HepG2 (cell line): ENCODE results near the gene SMARCA4. TPM values are rescaled to one million over a fixed set of nuclear protein-coding genes. Genes with fewer than 3 reads are reported as not detected.

ENCODE experiments used
- ATRX ChIP-seq: sonication (generic); formaldehyde crosslinking; IDR thresholded peaks from 2 replicates; pipeline ENCODE4 v1.4.0; 2020; ENCODE audit warnings: missing genetic modification reagents, borderline replicate concordance
- BHLHE40 ChIP-seq: IDR thresholded peaks from 2 replicates; pipeline ENCODE4 v1.6.1; 2011; ENCODE audit warnings: low read length, improper control_type of control experiment
- HOXD1 ChIP-seq: sonication (generic); formaldehyde crosslinking; IDR thresholded peaks from 2 replicates; pipeline ENCODE4 v1.5.0; 2020; ENCODE audit warnings: missing genetic modification reagents
- MEIS2 ChIP-seq: sonication (generic); formaldehyde crosslinking; IDR thresholded peaks from 2 replicates; pipeline ENCODE4 v1.9.0; 2021; ENCODE audit warnings: mild to moderate bottlenecking, missing genetic modification reagents
- NKX3-1 ChIP-seq: sonication (generic); formaldehyde crosslinking; IDR thresholded peaks from 2 replicates; pipeline ENCODE4 v1.5.0; 2020; ENCODE audit warnings: missing genetic modification reagents
- POLR2AphosphoS2 ChIP-seq: IDR thresholded peaks from 2 replicates; pipeline ENCODE4 v1.6.1; 2011; ENCODE audit warnings: low read depth, low read length, improper control_type of control experiment
- STAG1 ChIP-seq: sonication (generic); formaldehyde crosslinking; IDR thresholded peaks from 2 replicates; pipeline ENCODE4 v1.4.0; 2020; ENCODE audit warnings: missing genetic modification reagents
- ZNF143 ChIP-seq: sonication (generic); formaldehyde crosslinking; IDR thresholded peaks from 2 replicates; pipeline ENCODE4 v1.4.0; 2020; ENCODE audit warnings: missing genetic modification reagents
- polyA plus RNA-seq, 8 experiments: library from polyadenylated mRNA; depleted of rRNA in 3 of 8; stranded (reverse) in 7 of 8; unstranded in 1 of 8; fragments of >200 nt; fragmentation: Illumina TruSeq in 4 of 8; extraction: Trizol in 4 of 8; gene quantifications; 2 replicates each; pipeline versions ENCODE4 v1.2.1 to v1.2.3, GENCODE V29; 2011 to 2016; ENCODE audit warnings: low read depth in 4 of 8, missing spikeins in 1 of 8, mixed read lengths in 1 of 8; ENCODE audit not compliant: insufficient read depth in 1 of 8
- total RNA-seq, 5 experiments: library from RNA; depleted of rRNA; stranded (reverse); fragments of >200 nt; fragmentation: Illumina TruSeq; extraction: Trizol; gene quantifications; 2 replicates each; pipeline ENCODE4 v1.2.3, GENCODE V29; 2016; ENCODE audit warnings: low read depth in 1 of 5
- TF ChIP-seq, protein P1 (sequence below): sonication (generic); formaldehyde crosslinking; IDR thresholded peaks from 2 replicates; pipeline ENCODE4 v1.4.0; 2020; ENCODE audit warnings: missing genetic modification reagents, borderline replicate concordance
- TF ChIP-seq, protein P2 (sequence below): IDR thresholded peaks from 2 replicates; pipeline ENCODE4 v1.4.0; 2020; ENCODE audit warnings: mild to moderate bottlenecking, missing genetic modification reagents
- TF ChIP-seq, protein P3 (sequence below): sonication (generic); formaldehyde crosslinking; IDR thresholded peaks from 2 replicates; pipeline ENCODE4 v1.9.0; 2022; ENCODE audit warnings: missing genetic modification reagents, mild to moderate bottlenecking, borderline replicate concordance
- TF ChIP-seq, protein P4 (sequence below), 2 experiments: sonication (generic) in 1 of 2; formaldehyde crosslinking in 1 of 2; IDR thresholded peaks; 2 replicates each; pipeline versions ENCODE4 v1.6.1 to v1.9.0; 2014 to 2022; ENCODE audit warnings: antibody characterized with exemption in 1 of 2, borderline replicate concordance in 1 of 2, inconsistent platforms in 1 of 2, low read depth in 1 of 2, missing genetic modification reagents in 1 of 2

SMARCA4 gene
- total and polyA plus RNA-seq, 2 of the 13 experiments (the other 11 are each of a cell fraction or from before 2014, with no cell fraction given): 25.4 to 45.9 TPM

GRCh38 chr19:11091703-11092153, 130.9 kb downstream of the SMARCA4 start (continued):
- TF ChIP-seq, protein P1, sequence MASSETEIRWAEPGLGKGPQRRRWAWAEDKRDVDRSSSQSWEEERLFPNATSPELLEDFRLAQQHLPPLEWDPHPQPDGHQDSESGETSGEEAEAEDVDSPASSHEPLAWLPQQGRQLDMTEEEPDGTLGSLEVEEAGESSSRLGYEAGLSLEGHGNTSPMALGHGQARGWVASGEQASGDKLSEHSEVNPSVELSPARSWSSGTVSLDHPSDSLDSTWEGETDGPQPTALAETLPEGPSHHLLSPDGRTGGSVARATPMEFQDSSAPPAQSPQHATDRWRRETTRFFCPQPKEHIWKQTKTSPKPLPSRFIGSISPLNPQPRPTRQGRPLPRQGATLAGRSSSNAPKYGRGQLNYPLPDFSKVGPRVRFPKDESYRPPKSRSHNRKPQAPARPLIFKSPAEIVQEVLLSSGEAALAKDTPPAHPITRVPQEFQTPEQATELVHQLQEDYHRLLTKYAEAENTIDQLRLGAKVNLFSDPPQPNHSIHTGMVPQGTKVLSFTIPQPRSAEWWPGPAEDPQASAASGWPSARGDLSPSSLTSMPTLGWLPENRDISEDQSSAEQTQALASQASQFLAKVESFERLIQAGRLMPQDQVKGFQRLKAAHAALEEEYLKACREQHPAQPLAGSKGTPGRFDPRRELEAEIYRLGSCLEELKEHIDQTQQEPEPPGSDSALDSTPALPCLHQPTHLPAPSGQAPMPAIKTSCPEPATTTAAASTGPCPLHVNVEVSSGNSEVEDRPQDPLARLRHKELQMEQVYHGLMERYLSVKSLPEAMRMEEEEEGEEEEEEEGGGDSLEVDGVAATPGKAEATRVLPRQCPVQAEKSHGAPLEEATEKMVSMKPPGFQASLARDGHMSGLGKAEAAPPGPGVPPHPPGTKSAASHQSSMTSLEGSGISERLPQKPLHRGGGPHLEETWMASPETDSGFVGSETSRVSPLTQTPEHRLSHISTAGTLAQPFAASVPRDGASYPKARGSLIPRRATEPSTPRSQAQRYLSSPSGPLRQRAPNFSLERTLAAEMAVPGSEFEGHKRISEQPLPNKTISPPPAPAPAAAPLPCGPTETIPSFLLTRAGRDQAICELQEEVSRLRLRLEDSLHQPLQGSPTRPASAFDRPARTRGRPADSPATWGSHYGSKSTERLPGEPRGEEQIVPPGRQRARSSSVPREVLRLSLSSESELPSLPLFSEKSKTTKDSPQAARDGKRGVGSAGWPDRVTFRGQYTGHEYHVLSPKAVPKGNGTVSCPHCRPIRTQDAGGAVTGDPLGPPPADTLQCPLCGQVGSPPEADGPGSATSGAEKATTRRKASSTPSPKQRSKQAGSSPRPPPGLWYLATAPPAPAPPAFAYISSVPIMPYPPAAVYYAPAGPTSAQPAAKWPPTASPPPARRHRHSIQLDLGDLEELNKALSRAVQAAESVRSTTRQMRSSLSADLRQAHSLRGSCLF: 0 out of 2 replicates have a peak, but pooled peaks have one; percentile 34
- TF ChIP-seq HOXD1 (CRISPR knock-in tag) (0 out of 2 replicates have a peak, but pooled peaks have one; percentile 54), STAG1 (CRISPR knock-in tag) (0 out of 2 replicates have a peak, but pooled peaks have one; percentile 8), POLR2AphosphoS2 (0 out of 2 replicates have a peak, but pooled peaks have one; percentile 36), MEIS2 (CRISPR knock-in tag) (0 out of 2 replicates have a peak, but pooled peaks have one; percentile 35), NKX3-1 (0 out of 2 replicates have a peak, but pooled peaks have one; percentile 71), BHLHE40 (peak; percentile 64), ATRX (CRISPR knock-in tag) (no peak), ZNF143 (CRISPR knock-in tag) (peak; percentile 75)
- TF ChIP-seq, protein P2, sequence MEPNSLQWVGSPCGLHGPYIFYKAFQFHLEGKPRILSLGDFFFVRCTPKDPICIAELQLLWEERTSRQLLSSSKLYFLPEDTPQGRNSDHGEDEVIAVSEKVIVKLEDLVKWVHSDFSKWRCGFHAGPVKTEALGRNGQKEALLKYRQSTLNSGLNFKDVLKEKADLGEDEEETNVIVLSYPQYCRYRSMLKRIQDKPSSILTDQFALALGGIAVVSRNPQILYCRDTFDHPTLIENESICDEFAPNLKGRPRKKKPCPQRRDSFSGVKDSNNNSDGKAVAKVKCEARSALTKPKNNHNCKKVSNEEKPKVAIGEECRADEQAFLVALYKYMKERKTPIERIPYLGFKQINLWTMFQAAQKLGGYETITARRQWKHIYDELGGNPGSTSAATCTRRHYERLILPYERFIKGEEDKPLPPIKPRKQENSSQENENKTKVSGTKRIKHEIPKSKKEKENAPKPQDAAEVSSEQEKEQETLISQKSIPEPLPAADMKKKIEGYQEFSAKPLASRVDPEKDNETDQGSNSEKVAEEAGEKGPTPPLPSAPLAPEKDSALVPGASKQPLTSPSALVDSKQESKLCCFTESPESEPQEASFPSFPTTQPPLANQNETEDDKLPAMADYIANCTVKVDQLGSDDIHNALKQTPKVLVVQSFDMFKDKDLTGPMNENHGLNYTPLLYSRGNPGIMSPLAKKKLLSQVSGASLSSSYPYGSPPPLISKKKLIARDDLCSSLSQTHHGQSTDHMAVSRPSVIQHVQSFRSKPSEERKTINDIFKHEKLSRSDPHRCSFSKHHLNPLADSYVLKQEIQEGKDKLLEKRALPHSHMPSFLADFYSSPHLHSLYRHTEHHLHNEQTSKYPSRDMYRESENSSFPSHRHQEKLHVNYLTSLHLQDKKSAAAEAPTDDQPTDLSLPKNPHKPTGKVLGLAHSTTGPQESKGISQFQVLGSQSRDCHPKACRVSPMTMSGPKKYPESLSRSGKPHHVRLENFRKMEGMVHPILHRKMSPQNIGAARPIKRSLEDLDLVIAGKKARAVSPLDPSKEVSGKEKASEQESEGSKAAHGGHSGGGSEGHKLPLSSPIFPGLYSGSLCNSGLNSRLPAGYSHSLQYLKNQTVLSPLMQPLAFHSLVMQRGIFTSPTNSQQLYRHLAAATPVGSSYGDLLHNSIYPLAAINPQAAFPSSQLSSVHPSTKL (CRISPR knock-in tag): peak; percentile 67
- TF ChIP-seq, protein P3, sequence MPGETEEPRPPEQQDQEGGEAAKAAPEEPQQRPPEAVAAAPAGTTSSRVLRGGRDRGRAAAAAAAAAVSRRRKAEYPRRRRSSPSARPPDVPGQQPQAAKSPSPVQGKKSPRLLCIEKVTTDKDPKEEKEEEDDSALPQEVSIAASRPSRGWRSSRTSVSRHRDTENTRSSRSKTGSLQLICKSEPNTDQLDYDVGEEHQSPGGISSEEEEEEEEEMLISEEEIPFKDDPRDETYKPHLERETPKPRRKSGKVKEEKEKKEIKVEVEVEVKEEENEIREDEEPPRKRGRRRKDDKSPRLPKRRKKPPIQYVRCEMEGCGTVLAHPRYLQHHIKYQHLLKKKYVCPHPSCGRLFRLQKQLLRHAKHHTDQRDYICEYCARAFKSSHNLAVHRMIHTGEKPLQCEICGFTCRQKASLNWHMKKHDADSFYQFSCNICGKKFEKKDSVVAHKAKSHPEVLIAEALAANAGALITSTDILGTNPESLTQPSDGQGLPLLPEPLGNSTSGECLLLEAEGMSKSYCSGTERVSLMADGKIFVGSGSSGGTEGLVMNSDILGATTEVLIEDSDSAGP: 0 out of 2 replicates have a peak, but pooled peaks have one; percentile 6
- TF ChIP-seq, protein P4, sequence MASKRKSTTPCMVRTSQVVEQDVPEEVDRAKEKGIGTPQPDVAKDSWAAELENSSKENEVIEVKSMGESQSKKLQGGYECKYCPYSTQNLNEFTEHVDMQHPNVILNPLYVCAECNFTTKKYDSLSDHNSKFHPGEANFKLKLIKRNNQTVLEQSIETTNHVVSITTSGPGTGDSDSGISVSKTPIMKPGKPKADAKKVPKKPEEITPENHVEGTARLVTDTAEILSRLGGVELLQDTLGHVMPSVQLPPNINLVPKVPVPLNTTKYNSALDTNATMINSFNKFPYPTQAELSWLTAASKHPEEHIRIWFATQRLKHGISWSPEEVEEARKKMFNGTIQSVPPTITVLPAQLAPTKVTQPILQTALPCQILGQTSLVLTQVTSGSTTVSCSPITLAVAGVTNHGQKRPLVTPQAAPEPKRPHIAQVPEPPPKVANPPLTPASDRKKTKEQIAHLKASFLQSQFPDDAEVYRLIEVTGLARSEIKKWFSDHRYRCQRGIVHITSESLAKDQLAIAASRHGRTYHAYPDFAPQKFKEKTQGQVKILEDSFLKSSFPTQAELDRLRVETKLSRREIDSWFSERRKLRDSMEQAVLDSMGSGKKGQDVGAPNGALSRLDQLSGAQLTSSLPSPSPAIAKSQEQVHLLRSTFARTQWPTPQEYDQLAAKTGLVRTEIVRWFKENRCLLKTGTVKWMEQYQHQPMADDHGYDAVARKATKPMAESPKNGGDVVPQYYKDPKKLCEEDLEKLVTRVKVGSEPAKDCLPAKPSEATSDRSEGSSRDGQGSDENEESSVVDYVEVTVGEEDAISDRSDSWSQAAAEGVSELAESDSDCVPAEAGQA (IDR thresholded peaks at IDR 0.05; ENCODE audit: low read depth): no peak
- TF ChIP-seq, protein P4 (CRISPR knock-in tag; IDR thresholded peaks at IDR 0.05; ENCODE audit: borderline replicate concordance): 0 out of 2 replicates have a peak, but pooled peaks have one; percentile 58
